B cell (primary cell): Measurements from ENCODE around the gene PA2G4. TPM values are rescaled to one million over a fixed set of nuclear protein-coding genes. Genes with fewer than 3 reads are reported as not detected.
A peak's percentile ranks its signal among the peaks of the same experiment; 100 is the strongest.

Experiments used
- ATAC-seq: fragments of 200-7000 bp; cut with Tn5 transposase; one replicate; pipeline ENCODE4 v1.10.0; 2021; ENCODE audit warnings: low read depth, mild to moderate bottlenecking, moderate number of reproducible peaks, moderate library complexity
- CTCF ChIA-PET: fragments of 350-600 bp; sonication (Branson Sonifier 250); formaldehyde crosslinking; loops from one replicate; lab custom pipeline; 2021; ENCODE audit warnings: antibody characterized with exemption, inconsistent platforms; lab: Charles Lee
- POLR2A ChIA-PET: fragments of 350-600 bp; sonication (Branson Sonifier 250); formaldehyde crosslinking; loops from one replicate; lab custom pipeline; 2021; ENCODE audit warnings: antibody characterized with exemption; lab: Charles Lee
- DNase-seq: peaks from one replicate; pipeline ENCODE4 v3.0.0; 2013
- H2AFZ ChIP-seq: 2 replicates; pipeline ENCODE4 v1.6.1; 2012; ENCODE audit warnings: mild to moderate bottlenecking, low read depth, low read length; ENCODE audit not compliant: insufficient read depth, poor library complexity, severe bottlenecking
- H3K27ac ChIP-seq, 2 donors: 1 replicate in 1 of 2; 2 replicates in 1 of 2; pipeline ENCODE4 v1.5.1; 2012 to 2013; ENCODE audit warnings: low read length in 2 of 2, mild to moderate bottlenecking in 2 of 2, moderate library complexity in 1 of 2
- H3K27me3 ChIP-seq, 4 experiments: fragments of 200-600 bp in 1 of 4; sonication (generic) in 1 of 4; replicated peaks in 1 of 4; 1 replicate in 2 of 4; 2 replicates in 2 of 4; pipeline versions ENCODE4 v1.6.1 to v1.7.0; 2013 to 2016; ENCODE audit warnings: low read length in 3 of 4, mild to moderate bottlenecking in 2 of 4, mixed read lengths in 1 of 4, moderate library complexity in 1 of 4; ENCODE audit not compliant: insufficient read depth in 4 of 4, control insufficient read depth in 3 of 4; ENCODE audit errors: control extremely low read depth in 1 of 4
- H3K36me3 ChIP-seq, 2 experiments: replicated peaks in 1 of 2; 1 replicate in 1 of 2; 2 replicates in 1 of 2; pipeline versions ENCODE4 v1.6.1 to v1.7.1; 2013; ENCODE audit warnings: low read length in 1 of 2; ENCODE audit not compliant: insufficient read depth in 2 of 2, control insufficient read depth in 1 of 2; ENCODE audit errors: control extremely low read depth in 1 of 2, extremely low read depth in 1 of 2
- H3K4me1 ChIP-seq, 2 donors: fragments of 200-600 bp in 1 of 2; sonication (generic) in 1 of 2; 1 replicate in 1 of 2; 2 replicates in 1 of 2; pipeline versions ENCODE4 v1.5.1 to v1.6.1; 2013 to 2017; ENCODE audit warnings: low read length in 2 of 2; ENCODE audit not compliant: control insufficient read depth in 2 of 2, insufficient read depth in 2 of 2
- H3K4me2 ChIP-seq: replicated peaks from 2 replicates; pipeline ENCODE3; 2012; ENCODE audit warnings: mild to moderate bottlenecking, low read depth, low read length; ENCODE audit not compliant: poor library complexity, severe bottlenecking
- H3K4me3 ChIP-seq, 5 experiments: fragments of 200-600 bp in 1 of 5; sonication (generic) in 1 of 5; 1 replicate in 3 of 5; 2 replicates in 2 of 5; pipeline versions ENCODE4 v1.5.1 to v1.7.0; 2011 to 2016; ENCODE audit warnings: low read length in 4 of 5, mild to moderate bottlenecking in 4 of 5, low read depth in 2 of 5, control low read depth in 1 of 5, moderate library complexity in 1 of 5; ENCODE audit not compliant: insufficient read depth in 1 of 5; ENCODE audit errors: control extremely low read depth in 1 of 5, extremely low read depth in 1 of 5
- H3K79me2 ChIP-seq: fragments of 200-600 bp; sonication (generic); one replicate; pipeline ENCODE4 v1.6.0; 2016; ENCODE audit warnings: low read length; ENCODE audit not compliant: control insufficient read depth, insufficient read depth
- H3K9ac ChIP-seq: fragments of 200-600 bp; sonication (generic); 2 replicates; pipeline ENCODE4 v1.6.1; 2017; ENCODE audit warnings: mild to moderate bottlenecking, low read length, moderate library complexity
- H3K9me3 ChIP-seq, 3 donors: one replicate each; pipeline versions ENCODE4 v1.6.1 to v1.7.1; 2013; ENCODE audit warnings: low read length in 2 of 3; ENCODE audit not compliant: control insufficient read depth in 2 of 3, insufficient read depth in 1 of 3; ENCODE audit errors: control extremely low read depth in 1 of 3
- H4K20me1 ChIP-seq: 2 replicates; pipeline ENCODE4 v1.6.0; 2012; ENCODE audit warnings: mild to moderate bottlenecking, low read length; ENCODE audit not compliant: insufficient read depth, control insufficient read depth, poor library complexity, severe bottlenecking
- H3K27ac Mint-ChIP-seq: one replicate; pipeline ENCODE4 v1.8.0; 2021; ENCODE audit warnings: mixed read lengths
- H3K27me3 Mint-ChIP-seq: one replicate; pipeline ENCODE4 v1.8.0; 2021; ENCODE audit warnings: mixed read lengths
- H3K4me1 Mint-ChIP-seq: one replicate; pipeline ENCODE4 v1.8.0; 2021; ENCODE audit warnings: mixed read lengths
- H3K4me3 Mint-ChIP-seq: one replicate; pipeline ENCODE4 v1.8.0; 2021; ENCODE audit warnings: mixed read lengths
- H3K9me3 Mint-ChIP-seq: one replicate; pipeline ENCODE4 v1.8.0; 2022; ENCODE audit warnings: mixed read lengths; ENCODE audit not compliant: insufficient read depth
- EZH2 ChIP-seq: IDR thresholded peaks from 2 replicates; pipeline ENCODE4 v1.6.1; 2012; ENCODE audit warnings: borderline replicate concordance, low read depth, mild to moderate bottlenecking, moderate library complexity, low read length; ENCODE audit not compliant: insufficient read depth, poor library complexity, severe bottlenecking
- WGBS: methylation state at CpG from one replicate; pipeline ENCODE4 v1.1.5; 2013; ENCODE audit warnings: missing lambda C conversion rate; ENCODE audit not compliant: insufficient coverage; 5-methylcytosine and 5-hydroxymethylcytosine counted together
- intact Hi-C: fragments of 100-400 bp; cut with micrococcal nuclease; formaldehyde crosslinking; loops from one replicate; pipeline ENCODE4 v1.10.0; 2022
- polyA plus RNA-seq: library from polyadenylated mRNA; depleted of rRNA; stranded (reverse); fragments of >200 nt; gene quantifications from 2 replicates; pipeline ENCODE4 v1.2.3, GENCODE V29; 2012
- total RNA-seq, 2 donors: library from RNA; stranded (reverse); fragments of 120-200 nt in 1 of 2; gene quantifications; 1 replicate in 1 of 2; 2 replicates in 1 of 2; pipeline versions ENCODE4 v1.2.3 to v1.2.4, GENCODE V29; 2013 to 2022
- TF ChIP-seq, protein P1 (sequence below): fragments of 200-600 bp; IDR thresholded peaks from one replicate; pipeline ENCODE4 v1.8.0; 2022; ENCODE audit warnings: antibody characterized with exemption, mild to moderate bottlenecking

Gene PA2G4
- total and polyA plus RNA-seq, 2 donors (not counting 1 experiment from before 2014, with no cell fraction given), result 56.7 to 77.3 TPM

GRCh38 chr12:56129206-56129941 lies 25.0 kb downstream of the PA2G4 start:
- ATAC-seq (peak; percentile 21), DNase-seq (peak; percentile 74)
- ChIA-PET POLR2A (interaction anchor here (0.5 to 5.7 kb wide), 10 partner anchors 11 to 384 kb away, joined by 3 to 49 read pairs (median 8); partner anchors contain the start of genes MYL6, MYL6B, RNF41 and RPL41), CTCF (interaction anchor here (1.4 to 13.8 kb wide), 5 partner anchors 11 to 61 kb away, joined by 4 to 247 read pairs (median 10); partner anchors contain the start of genes RPL41, SMARCC2 and ZC3H10)
- Mint-ChIP-seq H3K4me3 (peak overlapping the region; percentile 100), H3K27ac (peak overlapping the region; percentile 98), H3K27me3 (no peaks in the 10 kb centered on the region), H3K9me3 (no peaks in the 10 kb centered on the region), H3K4me1 (peaks cover 61% of the 10 kb centered on the region)
- no peaks in the 10 kb centered on the region for H3K9me3 ChIP-seq
- peaks cover 35% of the 10 kb centered on the region for H4K20me1 ChIP-seq
- H2AFZ ChIP-seq, result peak overlapping the region; percentile 78
- intact Hi-C loops, result loop anchor here (5.0 kb wide), 1 partner anchor 132 kb away; the partner anchor contains the start of gene SUOX
- H3K4me1 ChIP-seq, result peaks cover 46 to 54% of the 10 kb centered on the region in 2 donors
- H3K79me2 ChIP-seq, result peaks cover 53% of the 10 kb centered on the region
- under 1% methylated on average over 24 of the region's 29 CpGs for WGBS
- TF ChIP-seq EZH2, result no peak
- TF ChIP-seq, protein P1, sequence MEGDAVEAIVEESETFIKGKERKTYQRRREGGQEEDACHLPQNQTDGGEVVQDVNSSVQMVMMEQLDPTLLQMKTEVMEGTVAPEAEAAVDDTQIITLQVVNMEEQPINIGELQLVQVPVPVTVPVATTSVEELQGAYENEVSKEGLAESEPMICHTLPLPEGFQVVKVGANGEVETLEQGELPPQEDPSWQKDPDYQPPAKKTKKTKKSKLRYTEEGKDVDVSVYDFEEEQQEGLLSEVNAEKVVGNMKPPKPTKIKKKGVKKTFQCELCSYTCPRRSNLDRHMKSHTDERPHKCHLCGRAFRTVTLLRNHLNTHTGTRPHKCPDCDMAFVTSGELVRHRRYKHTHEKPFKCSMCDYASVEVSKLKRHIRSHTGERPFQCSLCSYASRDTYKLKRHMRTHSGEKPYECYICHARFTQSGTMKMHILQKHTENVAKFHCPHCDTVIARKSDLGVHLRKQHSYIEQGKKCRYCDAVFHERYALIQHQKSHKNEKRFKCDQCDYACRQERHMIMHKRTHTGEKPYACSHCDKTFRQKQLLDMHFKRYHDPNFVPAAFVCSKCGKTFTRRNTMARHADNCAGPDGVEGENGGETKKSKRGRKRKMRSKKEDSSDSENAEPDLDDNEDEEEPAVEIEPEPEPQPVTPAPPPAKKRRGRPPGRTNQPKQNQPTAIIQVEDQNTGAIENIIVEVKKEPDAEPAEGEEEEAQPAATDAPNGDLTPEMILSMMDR, result no peak
- H3K4me3 ChIP-seq, result peak overlapping the region; percentile 88 to 95 (median 92)
- peak overlapping the region; percentile 60 to 64 for H3K27ac ChIP-seq
- H3K36me3 ChIP-seq, result peaks cover 5 to 41% of the 10 kb centered on the region in 2 experiments
- H3K27me3 ChIP-seq, result no peaks in the 10 kb centered on the region
- H3K4me2 ChIP-seq, result peak overlapping the region; percentile 96
- peak overlapping the region; percentile 92 for H3K9ac ChIP-seq
